DMS53 treated with DMSO at 0.1 percent for 48 hours (cell line): ENCODE measurements around the gene CCHCR1.
"Not testable (repeated sequence)": the region's sequence is repeated elsewhere in the genome, so short reads cannot be mapped to it uniquely, and the experiment has no call there.

Experiments
- DNase-seq: peaks from one replicate; lab custom pipeline; 2025; ENCODE audit not compliant: unreplicated experiment; lab: John Stamatoyannopoulos, UW

CCHCR1 gene

GRCh38 chr6:31185695-31186051 lies 28.1 kb upstream of the CCHCR1 start:
- DNase-seq: not testable (repeated sequence)

- not testable (repeated sequence) for DNase-seq
Measured at GRCh38 chr6:31183859-31184258, 26.3 kb upstream of the CCHCR1 start.

GRCh38 chr6:31183287-31183686 lies 25.7 kb upstream of the CCHCR1 start:
- DNase-seq: not testable (repeated sequence)

- DNase-seq: no peak
Measured at GRCh38 chr6:31180500-31180899, 22.9 kb upstream of the CCHCR1 start.

DNA sequence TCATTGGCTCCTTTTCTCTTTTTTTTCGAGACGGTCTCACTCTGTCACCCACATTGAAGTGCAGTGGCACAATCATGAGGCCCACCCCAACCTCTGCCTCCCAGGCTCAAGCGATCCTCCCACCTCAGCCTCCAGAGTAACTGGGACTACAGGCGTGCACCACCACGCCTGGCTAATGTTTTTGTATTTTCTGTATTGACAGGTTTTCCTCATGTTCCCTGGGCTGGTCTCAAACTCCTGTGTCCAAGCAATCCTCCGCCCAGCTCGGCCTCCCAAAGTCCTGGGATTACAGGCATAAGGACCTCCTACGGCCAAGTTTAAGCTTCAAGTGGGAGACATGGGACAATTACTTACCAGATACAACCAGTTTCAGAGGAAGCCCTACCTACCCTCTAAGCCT lies 22.3 kb upstream of the CCHCR1 start:
- no peak for DNase-seq

DNA sequence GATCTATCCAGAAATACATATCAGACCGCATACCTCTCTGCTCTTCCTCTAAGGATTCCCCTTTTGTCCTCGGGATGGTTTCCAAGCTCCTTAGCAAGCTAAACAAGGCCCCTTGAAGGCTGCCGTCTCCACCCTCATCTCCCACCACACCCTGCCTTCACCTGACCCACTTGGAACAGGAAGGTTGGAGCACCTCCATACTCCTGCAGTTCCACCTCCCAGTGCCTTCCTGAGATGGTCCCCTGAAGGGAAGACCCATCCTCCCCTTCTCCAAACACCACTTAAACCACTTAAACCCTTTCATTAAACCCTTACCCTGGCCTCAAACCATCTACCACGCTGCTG lies 21.4 kb upstream of the CCHCR1 start:
- DNase-seq: no peak

DNA sequence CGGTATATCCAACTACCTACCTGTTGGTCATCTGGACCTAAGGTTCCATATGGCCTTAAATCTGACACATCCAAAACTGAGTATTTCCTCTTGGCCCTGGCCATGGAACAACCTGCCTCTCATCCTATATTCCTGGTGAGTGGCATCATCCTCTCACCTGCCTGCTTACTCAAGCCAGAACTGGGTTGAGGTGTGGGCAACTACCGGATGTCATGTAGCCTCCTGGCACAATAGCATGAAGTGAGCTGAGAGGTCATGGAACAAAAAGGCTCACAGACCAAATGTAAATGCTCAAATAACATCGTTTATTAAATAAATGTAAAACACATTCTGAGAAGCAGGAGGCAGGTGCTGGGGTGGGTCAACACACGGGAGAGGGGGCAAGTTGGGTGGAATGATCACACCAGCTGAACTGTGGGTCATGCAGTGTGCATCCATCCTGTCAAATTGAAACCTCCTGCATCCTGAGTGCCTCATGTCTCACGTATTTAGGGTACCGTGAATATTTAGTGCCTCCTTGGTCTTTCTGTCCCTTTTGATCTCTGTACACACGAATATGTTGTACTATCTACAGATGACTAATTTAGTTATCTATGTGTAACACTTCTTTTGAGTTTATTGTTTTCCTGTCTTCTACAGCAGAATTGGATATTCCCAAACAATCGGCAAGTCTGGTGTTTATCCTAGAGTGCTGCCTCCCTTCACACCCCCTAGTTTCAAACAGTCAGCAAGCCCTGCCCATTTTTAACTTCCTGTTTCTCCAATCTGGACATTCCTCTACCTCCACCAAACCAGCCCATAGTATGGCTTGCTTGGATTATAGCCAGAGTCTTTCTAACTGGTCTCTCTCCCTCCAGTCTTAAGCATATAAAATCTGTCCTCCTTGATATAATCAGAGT lies 20.8 kb upstream of the CCHCR1 start:
- DNase-seq: no peak

DNA sequence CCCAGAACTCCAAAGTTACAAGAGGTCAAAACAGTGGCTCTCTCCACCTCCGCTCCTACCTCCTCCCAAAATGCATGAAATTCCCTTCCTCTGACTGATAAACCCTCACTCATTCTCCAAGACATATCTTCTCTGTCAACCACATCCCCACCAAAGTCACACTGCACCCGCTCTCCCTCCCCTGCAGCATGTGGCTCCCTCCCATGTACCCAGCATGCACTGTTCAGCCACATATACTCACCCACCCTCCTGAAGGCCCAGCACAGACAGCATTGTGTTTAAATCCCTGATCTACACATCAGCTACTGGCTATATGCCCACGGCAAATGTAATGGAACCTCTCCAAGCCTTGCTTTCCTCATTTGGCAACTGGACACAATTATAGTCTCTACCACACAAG lies 18.4 kb upstream of the CCHCR1 start:
- DNase-seq: no peak

- DNase-seq: no peak
Measured at GRCh38 chr6:31174378-31174777, 16.8 kb upstream of the CCHCR1 start.

DNA sequence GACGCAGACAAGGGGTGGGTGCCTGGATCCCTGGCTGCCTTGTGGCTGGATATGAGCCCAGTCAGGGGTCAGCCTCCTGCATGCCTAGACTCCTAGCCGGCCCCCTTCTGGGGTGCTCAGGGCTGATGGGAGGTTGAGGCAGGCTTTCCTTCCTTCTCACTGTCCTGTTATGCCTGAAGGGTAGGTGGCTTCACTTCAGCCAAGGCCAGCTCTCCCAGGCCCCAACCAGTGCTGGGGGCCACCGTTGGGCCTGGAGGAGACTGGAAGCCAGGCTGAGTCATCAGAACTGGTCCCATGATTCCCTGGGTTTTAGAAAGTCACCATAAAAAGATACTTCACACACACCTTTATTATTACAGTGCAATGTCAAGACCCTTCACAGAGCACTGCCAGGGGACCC lies 15.8 kb upstream of the CCHCR1 start:
- no peak for DNase-seq

DNA sequence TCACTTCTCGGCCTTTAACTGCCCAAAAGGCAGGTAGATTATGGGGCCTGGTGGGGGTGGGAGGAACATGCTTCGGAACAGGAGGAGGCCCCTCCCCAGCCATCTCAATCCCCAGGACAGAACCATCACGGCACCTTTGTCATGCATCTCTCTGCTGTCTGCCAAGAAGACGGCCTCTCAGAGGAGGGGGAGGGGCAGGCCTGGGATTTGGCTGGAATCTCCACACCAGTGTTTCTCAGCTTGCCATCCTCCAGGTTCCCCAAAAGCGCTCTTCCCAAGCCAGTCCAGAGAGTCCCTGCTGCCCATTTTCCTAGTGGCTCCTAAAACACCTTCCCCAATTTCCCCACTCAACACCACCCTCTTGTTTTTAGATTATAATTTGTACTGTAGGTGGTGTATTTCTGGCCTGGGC lies 15.4 kb upstream of the CCHCR1 start:
- no peak for DNase-seq

DNA sequence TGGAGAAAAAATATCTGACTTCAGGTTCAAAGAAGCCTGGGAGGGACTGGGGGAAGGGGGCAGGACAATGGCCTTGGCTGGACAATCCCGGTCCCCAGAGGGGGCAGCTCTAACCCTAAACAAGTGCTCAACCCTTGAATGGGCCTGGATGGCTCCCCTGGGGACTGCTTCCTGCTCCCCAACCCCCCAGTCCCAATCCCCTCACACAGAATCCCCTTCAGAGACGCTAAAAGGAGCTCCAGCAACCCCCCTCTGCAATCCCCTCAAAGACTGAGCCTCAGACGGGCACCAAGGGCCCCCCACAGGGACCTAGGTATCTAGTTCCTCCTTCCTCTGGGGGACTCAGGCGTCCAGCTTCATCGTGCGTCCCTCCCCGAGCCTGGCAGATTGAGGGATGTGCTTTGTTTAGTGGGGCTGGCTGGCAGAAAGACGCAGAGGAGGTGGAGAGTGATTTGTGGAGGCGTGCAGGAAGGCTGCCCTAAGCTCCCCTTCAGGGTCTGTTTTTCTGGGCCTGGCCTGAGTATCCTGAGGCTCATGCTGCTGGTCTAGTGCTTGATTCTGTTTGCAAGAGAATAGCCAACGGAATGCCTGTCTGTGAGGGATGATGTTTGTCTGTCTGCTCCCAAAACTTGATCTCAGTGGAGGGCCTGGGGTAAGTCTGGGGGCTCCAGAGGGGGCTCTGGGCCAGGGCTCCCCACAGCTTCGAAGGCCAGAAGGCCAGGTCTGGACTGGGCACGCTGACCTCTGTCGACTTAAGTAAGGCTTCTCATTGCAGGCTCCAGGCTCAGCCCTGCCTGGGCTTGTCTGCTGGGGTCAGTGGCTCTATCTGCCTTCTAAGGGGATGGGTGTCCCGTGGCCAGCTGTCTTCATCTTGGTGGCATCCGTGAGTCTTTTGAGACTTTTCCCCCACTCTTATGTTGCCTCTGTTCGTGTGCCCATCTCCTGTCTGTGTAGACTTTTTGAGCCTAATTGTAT lies 14.6 kb upstream of the CCHCR1 start:
- no peak for DNase-seq

DNA sequence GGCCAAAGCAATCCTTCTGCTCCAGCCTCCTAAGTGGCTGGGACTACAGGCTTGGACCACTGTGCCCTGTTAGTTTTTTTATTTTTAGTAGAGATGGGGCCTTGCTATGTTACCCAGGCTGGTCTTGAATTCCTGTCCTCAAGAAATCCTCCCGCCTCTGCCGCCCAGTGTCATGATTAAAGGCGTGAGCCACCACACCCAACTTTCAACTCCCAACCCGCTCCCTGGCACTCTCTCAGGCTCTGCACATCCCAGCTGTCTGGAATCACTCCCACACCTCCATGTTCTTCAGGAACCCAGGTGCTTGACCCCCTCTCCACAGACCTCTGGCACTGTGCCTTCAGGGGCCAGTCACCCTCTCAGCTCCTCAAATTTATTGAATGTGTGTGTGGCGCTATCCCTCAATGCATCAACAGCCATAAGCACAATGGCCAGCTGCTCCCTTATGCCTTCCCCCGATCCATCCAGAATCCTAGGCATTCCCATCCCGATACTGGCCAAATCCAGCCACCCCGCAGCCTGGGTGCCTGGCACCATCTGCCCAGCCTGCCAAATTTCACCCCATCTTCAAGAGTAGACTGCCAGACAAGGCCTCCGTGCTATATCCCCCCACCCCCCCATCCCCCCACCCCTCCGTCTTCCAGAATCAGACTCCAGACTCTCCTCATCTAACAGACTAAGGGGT lies 13.5 kb upstream of the CCHCR1 start:
- DNase-seq: no peak

DNA sequence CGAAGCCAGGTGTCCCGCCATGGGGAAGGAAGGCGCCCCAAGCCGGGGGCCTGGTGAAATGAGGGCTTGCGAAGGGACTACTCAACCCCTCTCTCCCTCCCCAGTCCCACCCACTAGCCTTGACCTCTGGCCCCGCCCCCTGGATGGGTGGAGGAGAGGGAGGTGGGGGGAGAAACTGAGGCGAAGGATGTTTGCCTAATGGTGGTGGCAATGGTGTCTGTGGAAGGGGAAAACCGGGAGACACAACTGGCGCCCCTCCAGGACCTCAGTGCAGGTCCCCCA lies 12.9 kb upstream of the CCHCR1 start, which contains the start of gene POU5F1:
POU5F1 (minus strand) TSS at position 83 of the 282 bp plus-strand sequence; CDS start at position 21, 62 bp downstream.
- DNase-seq: no peak

- DNase-seq: not testable (repeated sequence)
Measured at GRCh38 chr6:31169858-31170599, 12.4 kb upstream of the CCHCR1 start.

GRCh38 chr6:31169123-31169857 lies 11.7 kb upstream of the CCHCR1 start:
- no peak for DNase-seq

DNA sequence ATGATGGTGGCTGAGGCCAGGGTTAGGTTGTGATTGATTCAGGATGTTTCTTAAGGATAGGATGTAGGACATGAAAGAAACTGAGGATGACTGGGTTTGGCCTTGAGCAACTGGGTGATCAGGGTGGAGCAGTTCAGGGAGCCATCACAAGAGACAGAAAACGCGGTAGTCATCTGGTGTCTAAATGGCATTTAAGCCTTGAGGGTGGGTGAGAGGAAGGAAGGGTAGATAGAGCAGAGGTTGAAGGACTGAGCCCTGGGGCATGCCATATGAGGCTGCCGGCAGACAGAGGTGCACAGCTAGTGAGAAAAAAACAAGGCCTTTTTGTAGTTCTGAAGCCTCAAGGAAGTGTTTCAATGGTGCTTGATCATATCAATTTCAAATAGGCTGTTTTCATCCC lies 11.0 kb upstream of the CCHCR1 start:
- no peak for DNase-seq

DNA sequence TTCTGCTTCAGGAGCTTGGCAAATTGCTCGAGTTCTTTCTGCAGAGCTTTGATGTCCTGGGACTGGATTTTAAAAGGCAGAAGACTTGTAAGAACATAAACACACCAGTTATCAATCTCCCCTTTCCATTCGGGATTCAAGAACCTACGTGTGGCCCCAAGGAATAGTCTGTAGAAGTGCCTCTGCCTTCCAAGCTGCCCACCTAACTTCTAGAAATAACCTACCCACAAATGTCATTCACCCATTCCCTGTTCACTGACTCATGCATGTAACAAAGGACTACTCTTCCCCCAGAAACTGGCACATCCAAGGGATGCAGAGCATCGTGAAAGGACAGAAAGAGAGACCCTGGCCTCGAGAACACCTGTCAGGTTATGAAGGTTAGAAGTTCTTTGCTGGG lies 8.4 kb upstream of the CCHCR1 start:
- DNase-seq: no peak

DNA sequence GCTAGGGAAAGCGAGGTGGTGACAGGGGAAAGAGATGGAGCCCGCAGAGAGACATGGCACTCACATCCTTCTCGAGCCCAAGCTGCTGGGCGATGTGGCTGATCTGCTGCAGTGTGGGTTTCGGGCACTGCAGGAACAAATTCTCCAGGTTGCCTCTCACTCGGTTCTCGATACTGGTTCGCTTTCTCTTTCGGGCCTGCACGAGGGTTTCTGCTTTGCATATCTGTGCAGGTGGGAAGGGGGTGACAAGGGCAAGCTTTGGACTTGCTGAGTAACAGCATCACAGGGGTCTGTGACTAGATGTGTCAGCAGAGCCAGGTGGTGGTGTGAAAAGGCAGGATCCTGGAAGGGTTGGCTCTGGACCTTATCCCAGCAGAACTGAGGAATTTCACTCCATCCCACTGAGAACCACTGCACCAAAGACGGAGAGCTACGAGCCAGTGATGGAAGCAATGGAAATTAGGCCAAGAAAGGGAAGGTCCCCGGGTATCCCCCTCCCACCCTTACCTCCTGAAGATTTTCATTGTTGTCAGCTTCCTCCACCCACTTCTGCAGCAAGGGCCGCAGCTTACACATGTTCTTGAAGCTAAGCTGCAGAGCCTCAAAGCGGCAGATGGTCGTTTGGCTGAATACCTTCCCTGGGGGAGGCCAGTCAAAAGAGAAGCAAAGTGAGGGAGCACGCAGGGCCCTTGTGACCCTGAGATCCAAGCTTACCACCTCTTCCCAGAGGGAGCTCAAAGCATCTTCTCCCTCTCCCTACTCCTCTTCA lies 7.6 kb upstream of the CCHCR1 start:
- DNase-seq: not testable (repeated sequence)
